Activated CD8-positive, alpha-beta memory T cell treated with anti-CD3 and anti-CD28 coated beads for 24 hours (primary cell): ENCODE data around the gene NTM.
"Not testable (repeated sequence)": the region's sequence is repeated elsewhere in the genome, so short reads cannot be mapped to it uniquely, and the experiment has no call there.

Source experiments
- DNase-seq: peaks from one replicate; pipeline ENCODE4 v3.0.0-alpha.2; 2020

Gene NTM

GRCh38 chr11:132310390-132311375 is 940.3 kb downstream of the NTM start:
- DNase-seq, result no peak

GRCh38 chr11:132311703-132312102 is 941.3 kb downstream of the NTM start:
- no peak for DNase-seq

GRCh38 chr11:132312161-132312560 is 941.7 kb downstream of the NTM start:
- no peak for DNase-seq

- DNase-seq, result no peak
Observed at GRCh38 chr11:132312701-132313111, 942.3 kb downstream of the NTM start.

GRCh38 chr11:132314911-132315455 is 944.6 kb downstream of the NTM start:
- DNase-seq, result no peak

- no peak for DNase-seq
Observed at GRCh38 chr11:132315696-132316095, 945.3 kb downstream of the NTM start.

GRCh38 chr11:132318421-132319157 is 948.2 kb downstream of the NTM start:
- no peak for DNase-seq

- DNase-seq, result not testable (repeated sequence)
Observed at GRCh38 chr11:132319419-132319818, 949.0 kb downstream of the NTM start.

GRCh38 chr11:132330515-132330914 is 960.1 kb downstream of the NTM start:
- DNase-seq, result no peak

- DNase-seq, result no peak
Observed at GRCh38 chr11:132332521-132332920, 962.1 kb downstream of the NTM start.

- no peak for DNase-seq
Observed at GRCh38 chr11:132334769-132335280, 964.4 kb downstream of the NTM start.

- DNase-seq, result no peak
Observed at GRCh38 chr11:132335311-132335710, 964.9 kb downstream of the NTM start.

GRCh38 chr11:132336781-132337535 is 966.5 kb downstream of the NTM start:
- no peak for DNase-seq

- DNase-seq, result no peak
Observed at GRCh38 chr11:132337819-132338416, 967.5 kb downstream of the NTM start.

GRCh38 chr11:132342408-132342807 is 972.0 kb downstream of the NTM start:
- DNase-seq, result no peak

GRCh38 chr11:132343445-132344175 is 973.2 kb downstream of the NTM start:
- no peak for DNase-seq

- no peak for DNase-seq
Observed at GRCh38 chr11:132346558-132347148, 976.2 kb downstream of the NTM start.

- DNase-seq, result no peak
Observed at GRCh38 chr11:132347156-132348090, 977.0 kb downstream of the NTM start.

- DNase-seq, result no peak
Observed at GRCh38 chr11:132349811-132350733, 979.7 kb downstream of the NTM start.
